ENCODE data around the gene ZNF697.
A peak's percentile ranks its signal among the peaks of the same experiment; 100 is the strongest.

ZNF697 gene

GRCh38 chr1:119631433-119632102 is 16.5 kb downstream of the ZNF697 start:
- DNase-seq (ENCODE audit: low spot score): peak; percentile 75
- Histone ChIP-seq H3K9me3 (ENCODE audit: severe bottlenecking) (no peaks in the 10 kb centered on the region), H3K36me3 (ENCODE audit: low read depth) (peaks cover 10% of the 10 kb centered on the region; the same call in 1 of the 2 replicates), H3K27ac (ENCODE audit: poor library complexity, severe bottlenecking) (no peak overlapping the region), H3K27me3 (ENCODE audit: insufficient read depth, poor library complexity, severe bottlenecking) (no peaks in the 10 kb centered on the region), H3K4me3 (ENCODE audit: severe bottlenecking) (no peak overlapping the region), H3K4me1 (ENCODE audit: insufficient read depth, poor library complexity, severe bottlenecking) (peaks cover 5% of the 10 kb centered on the region)
- TF ChIP-seq, protein P1, sequence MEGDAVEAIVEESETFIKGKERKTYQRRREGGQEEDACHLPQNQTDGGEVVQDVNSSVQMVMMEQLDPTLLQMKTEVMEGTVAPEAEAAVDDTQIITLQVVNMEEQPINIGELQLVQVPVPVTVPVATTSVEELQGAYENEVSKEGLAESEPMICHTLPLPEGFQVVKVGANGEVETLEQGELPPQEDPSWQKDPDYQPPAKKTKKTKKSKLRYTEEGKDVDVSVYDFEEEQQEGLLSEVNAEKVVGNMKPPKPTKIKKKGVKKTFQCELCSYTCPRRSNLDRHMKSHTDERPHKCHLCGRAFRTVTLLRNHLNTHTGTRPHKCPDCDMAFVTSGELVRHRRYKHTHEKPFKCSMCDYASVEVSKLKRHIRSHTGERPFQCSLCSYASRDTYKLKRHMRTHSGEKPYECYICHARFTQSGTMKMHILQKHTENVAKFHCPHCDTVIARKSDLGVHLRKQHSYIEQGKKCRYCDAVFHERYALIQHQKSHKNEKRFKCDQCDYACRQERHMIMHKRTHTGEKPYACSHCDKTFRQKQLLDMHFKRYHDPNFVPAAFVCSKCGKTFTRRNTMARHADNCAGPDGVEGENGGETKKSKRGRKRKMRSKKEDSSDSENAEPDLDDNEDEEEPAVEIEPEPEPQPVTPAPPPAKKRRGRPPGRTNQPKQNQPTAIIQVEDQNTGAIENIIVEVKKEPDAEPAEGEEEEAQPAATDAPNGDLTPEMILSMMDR (IDR thresholded peaks at IDR 0.05; ENCODE audit: poor library complexity, severe bottlenecking): no peak
- ATAC-seq (ENCODE audit: low read depth): peak; percentile 89

GRCh38 chr1:119631086-119631432 is 17.0 kb downstream of the ZNF697 start:
- peaks cover 5% of the 10 kb centered on the region for H3K4me1 ChIP-seq (ENCODE audit: insufficient read depth, poor library complexity, severe bottlenecking)
- no peaks in the 10 kb centered on the region for H3K9me3 ChIP-seq (ENCODE audit: severe bottlenecking)
- ATAC-seq (ENCODE audit: low read depth) (no peak), DNase-seq (ENCODE audit: low spot score) (no peak)
- no peak overlapping the region for H3K27ac ChIP-seq (ENCODE audit: poor library complexity, severe bottlenecking)
- peaks cover 10% of the 10 kb centered on the region; the same call in 1 of the 2 replicates for H3K36me3 ChIP-seq (ENCODE audit: low read depth)
- TF ChIP-seq, protein P1 (IDR thresholded peaks at IDR 0.05; ENCODE audit: poor library complexity, severe bottlenecking): no peak
- H3K27me3 ChIP-seq (ENCODE audit: insufficient read depth, poor library complexity, severe bottlenecking): no peaks in the 10 kb centered on the region
- no peak overlapping the region for H3K4me3 ChIP-seq (ENCODE audit: severe bottlenecking)

- ATAC-seq (ENCODE audit: low read depth): no peak
- Histone ChIP-seq H3K27ac (ENCODE audit: poor library complexity, severe bottlenecking) (no peak overlapping the region), H3K9me3 (ENCODE audit: severe bottlenecking) (no peaks in the 10 kb centered on the region), H3K27me3 (ENCODE audit: insufficient read depth, poor library complexity, severe bottlenecking) (no peaks in the 10 kb centered on the region), H3K4me3 (ENCODE audit: severe bottlenecking) (no peak overlapping the region), H3K36me3 (ENCODE audit: low read depth) (peaks cover 9% of the 10 kb centered on the region), H3K4me1 (ENCODE audit: insufficient read depth, poor library complexity, severe bottlenecking) (peaks cover 3% of the 10 kb centered on the region)
- DNase-seq (ENCODE audit: low spot score): no peak
- TF ChIP-seq, protein P1 (IDR thresholded peaks at IDR 0.05; ENCODE audit: poor library complexity, severe bottlenecking): no peak
These were observed 21.2 kb downstream of the ZNF697 start for GRCh38 chr1:119626841-119627240.

DNA sequence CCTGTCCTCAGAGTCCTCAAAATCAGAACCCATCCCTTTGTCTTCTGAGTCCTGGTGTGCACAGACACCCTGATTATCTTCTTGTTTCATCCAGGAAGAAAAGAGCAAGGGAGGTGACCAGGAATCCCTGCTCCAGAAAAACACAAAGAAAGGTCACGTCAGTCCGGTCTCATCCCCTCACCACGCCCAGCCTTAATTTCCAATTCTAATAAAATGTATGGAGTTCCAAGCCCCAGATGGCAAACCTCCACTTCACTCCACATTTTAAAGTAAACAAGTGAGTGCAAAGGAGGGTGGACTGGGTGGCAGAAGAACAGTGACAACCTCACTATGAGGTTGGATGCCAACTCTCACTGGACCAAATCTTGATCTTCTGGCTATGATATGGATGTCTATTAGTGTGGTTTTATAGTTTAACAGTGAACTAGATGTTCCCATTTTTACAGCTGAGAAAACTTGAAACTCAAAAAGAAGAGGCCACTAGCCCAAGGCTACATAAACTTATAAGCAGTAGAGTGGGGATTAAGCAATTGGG is 22.0 kb downstream of the ZNF697 start:
- H3K27ac ChIP-seq (ENCODE audit: poor library complexity, severe bottlenecking): no peak overlapping the region
- no peak for DNase-seq (ENCODE audit: low spot score)
- H3K9me3 ChIP-seq (ENCODE audit: severe bottlenecking): no peaks in the 10 kb centered on the region
- no peaks in the 10 kb centered on the region for H3K27me3 ChIP-seq (ENCODE audit: insufficient read depth, poor library complexity, severe bottlenecking)
- no peaks in the 10 kb centered on the region for H3K4me1 ChIP-seq (ENCODE audit: insufficient read depth, poor library complexity, severe bottlenecking)
- TF ChIP-seq, protein P1 (IDR thresholded peaks at IDR 0.05; ENCODE audit: poor library complexity, severe bottlenecking): no peak
- peaks cover 9% of the 10 kb centered on the region for H3K36me3 ChIP-seq (ENCODE audit: low read depth)
- no peak for ATAC-seq (ENCODE audit: low read depth)
- H3K4me3 ChIP-seq (ENCODE audit: severe bottlenecking): no peak overlapping the region

GRCh38 chr1:119623678-119624077 is 24.4 kb downstream of the ZNF697 start:
- no peak for ATAC-seq (ENCODE audit: low read depth)
- no peak overlapping the region for H3K27ac ChIP-seq (ENCODE audit: poor library complexity, severe bottlenecking)
- H3K36me3 ChIP-seq (ENCODE audit: low read depth): peaks cover 9% of the 10 kb centered on the region

More at GRCh38 chr1:119623678-119624077, 24.4 kb downstream of the ZNF697 start:
- no peak overlapping the region for H3K4me3 ChIP-seq (ENCODE audit: severe bottlenecking)
- H3K9me3 ChIP-seq (ENCODE audit: severe bottlenecking): no peaks in the 10 kb centered on the region
- H3K4me1 ChIP-seq (ENCODE audit: insufficient read depth, poor library complexity, severe bottlenecking): no peaks in the 10 kb centered on the region
- TF ChIP-seq, protein P1 (IDR thresholded peaks at IDR 0.05; ENCODE audit: poor library complexity, severe bottlenecking): no peak
- H3K27me3 ChIP-seq (ENCODE audit: insufficient read depth, poor library complexity, severe bottlenecking): no peaks in the 10 kb centered on the region
- DNase-seq (ENCODE audit: low spot score): peak; percentile 61

Measured in RWPE2 (cell line).